ENCODE results near the gene TMEM255B. TPM values are rescaled to one million over a fixed set of nuclear protein-coding genes. Genes with fewer than 3 reads are reported as not detected.
"Not testable (repeated sequence)": the region's sequence is repeated elsewhere in the genome, so short reads cannot be mapped to it uniquely, and the experiment has no call there.

TMEM255B gene
- total RNA-seq, 2 experiments from 2014 or later, result 1.0 to 1.2 TPM

- ATAC-seq (ENCODE audit: poor library complexity), result no peak
- Mint-ChIP-seq H3K27me3 (no peaks in the 10 kb centered on the region), H3K9me3 (no peaks in the 10 kb centered on the region), H3K4me1 (ENCODE audit: low read depth) (no peaks in the 10 kb centered on the region), H3K4me3 (no peak overlapping the region), H3K27ac (no peak overlapping the region), H3K36me3 (ENCODE audit: low read depth) (no peaks in the 10 kb centered on the region)
- H3K27ac ChIP-seq (ENCODE audit: low read depth in 1 of 2, low read length in 2 of 2), result no peak overlapping the region
- no peaks in the 10 kb centered on the region for H3K27me3 ChIP-seq (ENCODE audit: control insufficient read depth in 1 of 2, insufficient read depth in 2 of 2, low read length in 2 of 2)
- H3K4me1 ChIP-seq (ENCODE audit: insufficient read depth, low read length), result no peaks in the 10 kb centered on the region
- ChIA-PET POLR2A (no interaction called here), CTCF (no interaction called here)
- no peak overlapping the region for H3K4me3 ChIP-seq (ENCODE audit: low read length)
- H3K36me3 ChIP-seq (ENCODE audit: insufficient read depth, low read length), result peaks cover 7% of the 10 kb centered on the region
- TF ChIP-seq CTCF (IDR thresholded peaks at IDR 0.05), result no peak
- peaks cover 0 to 4% of the 10 kb centered on the region in 2 experiments for H3K9me3 ChIP-seq (ENCODE audit: control insufficient read depth in 1 of 2, insufficient read depth in 1 of 2, low read length in 2 of 2)
- intact Hi-C loops (cut with DNase I, micrococcal nuclease), result no loop called here
- DNase-seq, result no peak
Measured at GRCh38 chr13:113832205-113832604, 73.2 kb downstream of the TMEM255B start.

GRCh38 chr13:113832631-113833030, 73.6 kb downstream of the TMEM255B start:
- TF ChIP-seq CTCF (IDR thresholded peaks at IDR 0.05), result no peak
- peaks cover 7% of the 10 kb centered on the region for H3K36me3 ChIP-seq (ENCODE audit: insufficient read depth, low read length)
- Mint-ChIP-seq H3K4me3 (no peak overlapping the region), H3K36me3 (ENCODE audit: low read depth) (no peaks in the 10 kb centered on the region), H3K9me3 (no peaks in the 10 kb centered on the region), H3K27ac (no peak overlapping the region), H3K27me3 (no peaks in the 10 kb centered on the region), H3K4me1 (ENCODE audit: low read depth) (peaks cover 3% of the 10 kb centered on the region)
- no peak for DNase-seq
- CTCF ChIA-PET, result no interaction called here
- no peaks in the 10 kb centered on the region for H3K27me3 ChIP-seq (ENCODE audit: control insufficient read depth in 1 of 2, insufficient read depth in 2 of 2, low read length in 2 of 2)
- no peak overlapping the region for H3K27ac ChIP-seq (ENCODE audit: low read depth in 1 of 2, low read length in 2 of 2)
- H3K4me1 ChIP-seq (ENCODE audit: insufficient read depth, low read length), result no peaks in the 10 kb centered on the region
- no peak for ATAC-seq (ENCODE audit: poor library complexity)
- H3K9me3 ChIP-seq (ENCODE audit: control insufficient read depth in 1 of 2, insufficient read depth in 1 of 2, low read length in 2 of 2), result peaks cover 0 to 4% of the 10 kb centered on the region in 2 experiments
- POLR2A ChIA-PET, result no interaction called here
- intact Hi-C loops (cut with DNase I, micrococcal nuclease), result no loop called here
- no peak overlapping the region for H3K4me3 ChIP-seq (ENCODE audit: low read length)

- no peaks in the 10 kb centered on the region for H3K4me1 ChIP-seq (ENCODE audit: insufficient read depth, low read length)
- intact Hi-C loops (cut with DNase I, micrococcal nuclease), result no loop called here
- no peak for DNase-seq
- H3K9me3 Mint-ChIP-seq, result no peaks in the 10 kb centered on the region
- peaks cover 6% of the 10 kb centered on the region for H3K36me3 ChIP-seq (ENCODE audit: insufficient read depth, low read length)
- H3K27me3 ChIP-seq (ENCODE audit: control insufficient read depth in 1 of 2, insufficient read depth in 2 of 2, low read length in 2 of 2), result no peaks in the 10 kb centered on the region
- no peak for TF ChIP-seq CTCF (IDR thresholded peaks at IDR 0.05)
- ChIA-PET CTCF (no interaction called here), POLR2A (no interaction called here)
- no peaks in the 10 kb centered on the region for H3K36me3 Mint-ChIP-seq (ENCODE audit: low read depth)
- H3K27me3 Mint-ChIP-seq, result no peaks in the 10 kb centered on the region
- peaks cover 0 to 4% of the 10 kb centered on the region in 2 experiments for H3K9me3 ChIP-seq (ENCODE audit: control insufficient read depth in 1 of 2, insufficient read depth in 1 of 2, low read length in 2 of 2)
- H3K4me1 Mint-ChIP-seq (ENCODE audit: low read depth), result peaks cover 5% of the 10 kb centered on the region
- no peak overlapping the region for H3K27ac Mint-ChIP-seq
- no peak overlapping the region for H3K4me3 Mint-ChIP-seq
- no peak overlapping the region for H3K4me3 ChIP-seq (ENCODE audit: low read length)
- no peak for ATAC-seq (ENCODE audit: poor library complexity)
- no peak overlapping the region for H3K27ac ChIP-seq (ENCODE audit: low read depth in 1 of 2, low read length in 2 of 2)
Measured at GRCh38 chr13:113833111-113833830, 74.2 kb downstream of the TMEM255B start.

GRCh38 chr13:113834006-113834405, 75.0 kb downstream of the TMEM255B start:
- POLR2A ChIA-PET; H3K36me3 ChIP-seq (ENCODE audit: insufficient read depth, low read length); H3K4me3 ChIP-seq (ENCODE audit: low read length); H3K9me3 Mint-ChIP-seq; CTCF ChIA-PET; DNase-seq; ATAC-seq (ENCODE audit: poor library complexity); H3K36me3 Mint-ChIP-seq (ENCODE audit: low read depth); H3K27me3 ChIP-seq (ENCODE audit: control insufficient read depth in 1 of 2, insufficient read depth in 2 of 2, low read length in 2 of 2); H3K27me3 Mint-ChIP-seq; H3K4me3 Mint-ChIP-seq; H3K4me1 ChIP-seq (ENCODE audit: insufficient read depth, low read length); H3K4me1 Mint-ChIP-seq (ENCODE audit: low read depth); H3K27ac Mint-ChIP-seq; intact Hi-C loops (cut with DNase I, micrococcal nuclease); H3K9me3 ChIP-seq (ENCODE audit: control insufficient read depth in 1 of 2, insufficient read depth in 1 of 2, low read length in 2 of 2); H3K27ac ChIP-seq (ENCODE audit: low read depth in 1 of 2, low read length in 2 of 2): not testable (repeated sequence)

Data from CD4-positive, alpha-beta T cell (primary cell).